Measurements from ENCODE around the gene SPATA9. TPM values are rescaled to one million over a fixed set of nuclear protein-coding genes. Genes with fewer than 3 reads are reported as not detected.
"Not testable (repeated sequence)": the region's sequence is repeated elsewhere in the genome, so short reads cannot be mapped to it uniquely, and the experiment has no call there.

The SPATA9 gene
- total RNA-seq, 3 donors from 2014 or later, result not detected

- DNase-seq (no peak), ATAC-seq (no peak)
- no peaks in the 10 kb centered on the region for H3K36me3 Mint-ChIP-seq (ENCODE audit: insufficient read depth)
- H3K4me3 Mint-ChIP-seq, result no peak overlapping the region
- H3K27me3 Mint-ChIP-seq (ENCODE audit: low read depth), result no peaks in the 10 kb centered on the region
- H3K4me1 Mint-ChIP-seq (ENCODE audit: low read depth), result peaks cover 11% of the 10 kb centered on the region
- H3K9me3 Mint-ChIP-seq, result no peaks in the 10 kb centered on the region
Observed at GRCh38 chr5:95723632-95724369, 41.0 kb upstream of the SPATA9 start.

- H3K4me1 Mint-ChIP-seq (ENCODE audit: low read depth), result peaks cover 2% of the 10 kb centered on the region
- DNase-seq (no peak), ATAC-seq (no peak)
- H3K27me3 Mint-ChIP-seq (ENCODE audit: low read depth), result no peaks in the 10 kb centered on the region
- H3K4me3 Mint-ChIP-seq, result no peak overlapping the region
- H3K36me3 Mint-ChIP-seq (ENCODE audit: insufficient read depth), result no peaks in the 10 kb centered on the region
- no peaks in the 10 kb centered on the region for H3K9me3 Mint-ChIP-seq
Observed at GRCh38 chr5:95721582-95722295, 38.9 kb upstream of the SPATA9 start.

- Mint-ChIP-seq H3K27me3 (ENCODE audit: low read depth) (no peaks in the 10 kb centered on the region), H3K4me3 (no peak overlapping the region), H3K4me1 (ENCODE audit: low read depth) (peaks cover 14% of the 10 kb centered on the region), H3K9me3 (no peaks in the 10 kb centered on the region), H3K36me3 (ENCODE audit: insufficient read depth) (no peaks in the 10 kb centered on the region)
- ATAC-seq (no peak), DNase-seq (no peak)
Observed at GRCh38 chr5:95720094-95720786, 37.4 kb upstream of the SPATA9 start.

GRCh38 chr5:95718738-95719137 is 35.9 kb upstream of the SPATA9 start:
- H3K27me3 Mint-ChIP-seq (ENCODE audit: low read depth), result no peaks in the 10 kb centered on the region
- H3K4me1 Mint-ChIP-seq (ENCODE audit: low read depth), result peaks cover 20% of the 10 kb centered on the region
- no peak for DNase-seq
- no peaks in the 10 kb centered on the region for H3K36me3 Mint-ChIP-seq (ENCODE audit: insufficient read depth)
- no peaks in the 10 kb centered on the region for H3K9me3 Mint-ChIP-seq
- no peak for ATAC-seq
- H3K4me3 Mint-ChIP-seq, result no peak overlapping the region

GRCh38 chr5:95718203-95718602 is 35.4 kb upstream of the SPATA9 start:
- no peak overlapping the region for H3K4me3 Mint-ChIP-seq
- peak; percentile 68 to 79 for ATAC-seq
- peaks cover 1% of the 10 kb centered on the region for H3K27me3 Mint-ChIP-seq (ENCODE audit: low read depth)
- no peak for DNase-seq
- H3K9me3 Mint-ChIP-seq, result no peaks in the 10 kb centered on the region
- H3K4me1 Mint-ChIP-seq (ENCODE audit: low read depth), result peaks cover 18% of the 10 kb centered on the region
- H3K36me3 Mint-ChIP-seq (ENCODE audit: insufficient read depth), result no peaks in the 10 kb centered on the region

GRCh38 chr5:95717439-95717838 is 34.6 kb upstream of the SPATA9 start:
- Mint-ChIP-seq H3K36me3 (ENCODE audit: insufficient read depth) (no peaks in the 10 kb centered on the region), H3K4me3 (no peak overlapping the region), H3K4me1 (ENCODE audit: low read depth) (peaks cover 18% of the 10 kb centered on the region), H3K27me3 (ENCODE audit: low read depth) (peaks cover 1% of the 10 kb centered on the region), H3K9me3 (no peaks in the 10 kb centered on the region)
- no peak for DNase-seq
- ATAC-seq, result no peak

GRCh38 chr5:95715799-95716461 is 33.1 kb upstream of the SPATA9 start:
- H3K27me3 Mint-ChIP-seq (ENCODE audit: low read depth), result peaks cover 1% of the 10 kb centered on the region
- no peak overlapping the region for H3K4me3 Mint-ChIP-seq
- H3K9me3 Mint-ChIP-seq, result no peaks in the 10 kb centered on the region
- H3K4me1 Mint-ChIP-seq (ENCODE audit: low read depth), result peaks cover 21% of the 10 kb centered on the region
- no peak for DNase-seq
- ATAC-seq, result peak; percentile 38 to 41
- H3K36me3 Mint-ChIP-seq (ENCODE audit: insufficient read depth), result no peaks in the 10 kb centered on the region

- Mint-ChIP-seq H3K36me3 (ENCODE audit: insufficient read depth) (no peaks in the 10 kb centered on the region), H3K4me1 (ENCODE audit: low read depth) (peaks cover 21% of the 10 kb centered on the region), H3K4me3 (no peak overlapping the region), H3K9me3 (no peaks in the 10 kb centered on the region), H3K27me3 (ENCODE audit: low read depth) (peaks cover 1% of the 10 kb centered on the region)
- no peak for ATAC-seq
- no peak for DNase-seq
Observed at GRCh38 chr5:95713960-95714710, 31.3 kb upstream of the SPATA9 start.

- H3K4me1 Mint-ChIP-seq (ENCODE audit: low read depth), result peaks cover 21% of the 10 kb centered on the region
- not testable (repeated sequence) for H3K9me3 Mint-ChIP-seq; ATAC-seq; DNase-seq; H3K36me3 Mint-ChIP-seq (ENCODE audit: insufficient read depth); H3K4me3 Mint-ChIP-seq; H3K27me3 Mint-ChIP-seq (ENCODE audit: low read depth)
Observed at GRCh38 chr5:95713246-95713645, 30.5 kb upstream of the SPATA9 start.

GRCh38 chr5:95712347-95712958 is 29.7 kb upstream of the SPATA9 start:
- Mint-ChIP-seq H3K27me3 (ENCODE audit: low read depth) (peaks cover 3% of the 10 kb centered on the region), H3K36me3 (ENCODE audit: insufficient read depth) (no peaks in the 10 kb centered on the region), H3K9me3 (no peaks in the 10 kb centered on the region), H3K4me1 (ENCODE audit: low read depth) (peaks cover 21% of the 10 kb centered on the region), H3K4me3 (no peak overlapping the region)
- DNase-seq, result no peak
- ATAC-seq, result peak; percentile 87 to 91

GRCh38 chr5:95711501-95712346 is 28.9 kb upstream of the SPATA9 start:
- DNase-seq (no peak), ATAC-seq (no peak)
- H3K9me3 Mint-ChIP-seq, result no peaks in the 10 kb centered on the region
- no peaks in the 10 kb centered on the region for H3K36me3 Mint-ChIP-seq (ENCODE audit: insufficient read depth)
- peaks cover 3% of the 10 kb centered on the region for H3K27me3 Mint-ChIP-seq (ENCODE audit: low read depth)
- H3K4me3 Mint-ChIP-seq, result no peak overlapping the region
- H3K4me1 Mint-ChIP-seq (ENCODE audit: low read depth), result peaks cover 21% of the 10 kb centered on the region

GRCh38 chr5:95710651-95711500 is 28.1 kb upstream of the SPATA9 start:
- peaks cover 14% of the 10 kb centered on the region for H3K4me1 Mint-ChIP-seq (ENCODE audit: low read depth)
- ATAC-seq; DNase-seq; H3K27me3 Mint-ChIP-seq (ENCODE audit: low read depth); H3K9me3 Mint-ChIP-seq; H3K4me3 Mint-ChIP-seq; H3K36me3 Mint-ChIP-seq (ENCODE audit: insufficient read depth): not testable (repeated sequence)
